ENCODE measurements around the gene TMC2.

GRCh38 chr20:2585811-2586210 is 49.4 kb downstream of the TMC2 start:
- no peak for TF ChIP-seq POLR2AphosphoS5 (IDR thresholded peaks at IDR 0.05; ENCODE audit: low read depth, low read length)
- no peak for TF ChIP-seq CTCF (IDR thresholded peaks at IDR 0.05; ENCODE audit: control extremely low read depth in 1 of 3, insufficient read depth in 1 of 3, low read depth in 1 of 3, low read length in 3 of 3)
- no peak for TF ChIP-seq PHF8 (conservative IDR thresholded peaks at IDR 0.05; ENCODE audit: low read depth, low read length)
- TF ChIP-seq POLR2A (IDR thresholded peaks at IDR 0.05; ENCODE audit: control extremely low read depth in 1 of 2, low read depth in 2 of 2, low read length in 2 of 2): no peak
- TF ChIP-seq EZH2 (IDR thresholded peaks at IDR 0.05; ENCODE audit: low read depth, low read length, severe bottlenecking): no peak
- TF ChIP-seq NRF1 (IDR thresholded peaks at IDR 0.05; ENCODE audit: low read depth, low read length): no peak
- no peak for TF ChIP-seq JUND (IDR thresholded peaks at IDR 0.05; ENCODE audit: low read length)
- no peak for TF ChIP-seq MAFK (IDR thresholded peaks at IDR 0.05; ENCODE audit: low read depth, low read length)

Measured in H1 (cell line).